ENCODE measurements around the gene GLIPR1.

DNA sequence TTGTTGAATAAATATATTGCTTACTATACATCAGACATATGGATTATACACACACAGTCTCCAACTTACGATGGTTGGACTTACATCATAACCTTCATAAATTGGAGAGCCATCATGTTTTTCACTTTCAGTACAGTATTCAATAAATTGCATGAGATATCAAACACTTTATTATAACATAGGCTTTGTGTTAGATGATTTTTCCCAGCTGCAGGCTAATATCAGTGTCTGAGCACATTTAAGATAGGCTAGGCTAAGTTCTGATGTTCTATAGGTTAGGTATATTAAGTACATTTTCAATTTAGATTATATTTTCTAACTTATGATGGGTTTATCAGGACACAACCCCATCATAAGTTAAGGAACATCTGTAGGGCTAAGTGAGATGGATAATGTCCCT, 48.8 kb downstream of the GLIPR1 start:
- TF ChIP-seq, protein P1, sequence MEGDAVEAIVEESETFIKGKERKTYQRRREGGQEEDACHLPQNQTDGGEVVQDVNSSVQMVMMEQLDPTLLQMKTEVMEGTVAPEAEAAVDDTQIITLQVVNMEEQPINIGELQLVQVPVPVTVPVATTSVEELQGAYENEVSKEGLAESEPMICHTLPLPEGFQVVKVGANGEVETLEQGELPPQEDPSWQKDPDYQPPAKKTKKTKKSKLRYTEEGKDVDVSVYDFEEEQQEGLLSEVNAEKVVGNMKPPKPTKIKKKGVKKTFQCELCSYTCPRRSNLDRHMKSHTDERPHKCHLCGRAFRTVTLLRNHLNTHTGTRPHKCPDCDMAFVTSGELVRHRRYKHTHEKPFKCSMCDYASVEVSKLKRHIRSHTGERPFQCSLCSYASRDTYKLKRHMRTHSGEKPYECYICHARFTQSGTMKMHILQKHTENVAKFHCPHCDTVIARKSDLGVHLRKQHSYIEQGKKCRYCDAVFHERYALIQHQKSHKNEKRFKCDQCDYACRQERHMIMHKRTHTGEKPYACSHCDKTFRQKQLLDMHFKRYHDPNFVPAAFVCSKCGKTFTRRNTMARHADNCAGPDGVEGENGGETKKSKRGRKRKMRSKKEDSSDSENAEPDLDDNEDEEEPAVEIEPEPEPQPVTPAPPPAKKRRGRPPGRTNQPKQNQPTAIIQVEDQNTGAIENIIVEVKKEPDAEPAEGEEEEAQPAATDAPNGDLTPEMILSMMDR (IDR thresholded peaks at IDR 0.05; ENCODE audit: low read length): no peak
- TF ChIP-seq EZH2 (IDR thresholded peaks at IDR 0.05; ENCODE audit: borderline replicate concordance, low read length): no peak
